A673 (cell line): Measurements from ENCODE around the gene HMG20B.

Experiments
- EZH2 ChIP-seq: fragments of 200-600 bp; sonication (generic); IDR thresholded peaks from 2 replicates; pipeline ENCODE4 v1.6.1; 2017; ENCODE audit warnings: borderline replicate concordance, low read depth, mild to moderate bottlenecking, mixed read lengths, antibody characterized with exemption, low read length; ENCODE audit not compliant: poor library complexity, severe bottlenecking
- TF ChIP-seq, protein P1 (sequence below): fragments of 300-800, 200-600 bp; sonication (generic); conservative IDR thresholded peaks from 2 replicates; pipeline ENCODE4 v1.5.1; 2017; ENCODE audit warnings: low read depth, mild to moderate bottlenecking, antibody characterized with exemption, low read length, moderate library complexity, mixed read lengths

DNA sequence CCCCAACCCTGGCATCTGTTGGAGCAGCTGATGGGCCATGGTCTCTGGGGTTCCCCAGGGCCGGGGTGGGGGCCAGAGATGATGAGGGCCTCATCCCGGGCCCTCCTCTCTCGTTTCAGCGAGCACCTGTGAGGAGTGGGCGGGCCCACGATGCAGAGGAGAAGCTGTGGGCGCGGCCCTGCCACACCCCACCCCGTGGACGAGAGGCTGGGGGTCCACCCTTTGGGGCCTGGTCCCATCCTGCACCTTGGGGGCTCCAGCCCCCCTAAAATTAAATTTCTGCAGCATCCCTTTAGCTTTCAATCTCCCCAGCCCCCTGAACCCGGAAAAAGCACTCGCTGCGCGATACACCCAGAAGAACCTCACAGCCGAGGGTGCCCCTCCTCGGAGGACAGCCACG, 5.6 kb downstream of the HMG20B start:
- TF ChIP-seq, protein P1, sequence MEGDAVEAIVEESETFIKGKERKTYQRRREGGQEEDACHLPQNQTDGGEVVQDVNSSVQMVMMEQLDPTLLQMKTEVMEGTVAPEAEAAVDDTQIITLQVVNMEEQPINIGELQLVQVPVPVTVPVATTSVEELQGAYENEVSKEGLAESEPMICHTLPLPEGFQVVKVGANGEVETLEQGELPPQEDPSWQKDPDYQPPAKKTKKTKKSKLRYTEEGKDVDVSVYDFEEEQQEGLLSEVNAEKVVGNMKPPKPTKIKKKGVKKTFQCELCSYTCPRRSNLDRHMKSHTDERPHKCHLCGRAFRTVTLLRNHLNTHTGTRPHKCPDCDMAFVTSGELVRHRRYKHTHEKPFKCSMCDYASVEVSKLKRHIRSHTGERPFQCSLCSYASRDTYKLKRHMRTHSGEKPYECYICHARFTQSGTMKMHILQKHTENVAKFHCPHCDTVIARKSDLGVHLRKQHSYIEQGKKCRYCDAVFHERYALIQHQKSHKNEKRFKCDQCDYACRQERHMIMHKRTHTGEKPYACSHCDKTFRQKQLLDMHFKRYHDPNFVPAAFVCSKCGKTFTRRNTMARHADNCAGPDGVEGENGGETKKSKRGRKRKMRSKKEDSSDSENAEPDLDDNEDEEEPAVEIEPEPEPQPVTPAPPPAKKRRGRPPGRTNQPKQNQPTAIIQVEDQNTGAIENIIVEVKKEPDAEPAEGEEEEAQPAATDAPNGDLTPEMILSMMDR: no peak
- no peak for TF ChIP-seq EZH2
